Left lung (tissue), 10 donors: ENCODE data around the gene UROS. TPM values are rescaled to one million over a fixed set of nuclear protein-coding genes. Genes with fewer than 3 reads are reported as not detected.

Source experiments
- ATAC-seq: fragments of 200-7000 bp; cut with Tn5 transposase; one replicate; pipeline ENCODE4 v1.9.1; 2020; ENCODE audit warnings: moderate library complexity
- DNase-seq, 4 donors: peaks; one replicate each; pipeline ENCODE4 v3.0.0-alpha.2; 2013 to 2020
- H3K27ac ChIP-seq, 2 donors: fragments of 200-600 bp; sonication (generic) in 1 of 2; one replicate each; pipeline versions ENCODE4 v1.5.0 to v1.8.0; 2020 to 2021
- H3K27me3 ChIP-seq, 2 donors: fragments of 200-600 bp; sonication (generic) in 1 of 2; one replicate each; pipeline versions ENCODE4 v1.5.0 to v1.8.0; 2020 to 2021
- H3K36me3 ChIP-seq, 2 donors: fragments of 200-600 bp; sonication (generic) in 1 of 2; one replicate each; pipeline versions ENCODE4 v1.5.0 to v1.8.0; 2020 to 2021
- H3K4me1 ChIP-seq, 2 donors: fragments of 200-600 bp; one replicate each; pipeline ENCODE4 v1.8.0; 2021
- H3K4me3 ChIP-seq, 2 donors: fragments of 200-600 bp; sonication (generic) in 1 of 2; one replicate each; pipeline versions ENCODE4 v1.5.0 to v1.8.0; 2020 to 2021; ENCODE audit warnings: mild to moderate bottlenecking in 1 of 2
- H3K9me3 ChIP-seq, 2 donors: fragments of 200-600 bp; sonication (generic) in 1 of 2; one replicate each; pipeline versions ENCODE4 v1.5.0 to v1.8.0; 2020 to 2021
- CTCF ChIP-seq, 2 donors: fragments of 200-600 bp; sonication (generic) in 1 of 2; IDR thresholded peaks; one replicate each; pipeline versions ENCODE4 v1.5.0 to v1.8.0; 2021; ENCODE audit warnings: antibody characterized with exemption in 2 of 2
- intact Hi-C, 2 donors: fragments of 100-400 bp; cut with DNase I; formaldehyde crosslinking; loops; one replicate each; pipeline versions ENCODE4 v1.11.2 to v1.14.2; 2022
- microRNA-seq, 2 donors: library from miRNA; unstranded; fragments of <30 nt; microRNA quantifications; one replicate each; pipeline ENCODE4, GENCODE V29; 2019
- polyA plus RNA-seq, 6 donors: library from polyadenylated mRNA; unstranded; fragments of 120-200 nt; gene quantifications; one replicate each; pipeline ENCODE4 v1.2.1, GENCODE V29; 2013; ENCODE audit not compliant: insufficient read length in 6 of 6
- total RNA-seq, 2 donors: library from RNA; stranded (reverse); fragmentation: NEBNext Ultra II Directional; extraction: Animal tissue kit (Norgen Biotek cat#: 25700); gene quantifications; one replicate each; pipeline ENCODE4 v1.2.1, GENCODE V29; 2021
- donor health status: DM: no; HTN: yes; CAD: no.
- donor health status: DM: no; HTN: no; CAD: no.

Gene UROS
- total and polyA plus RNA-seq, 8 donors: 42.0 to 73.0 (median 67.0) TPM

- intact Hi-C loops: no loop called here
- no peaks in the 10 kb centered on the region for H3K4me1 ChIP-seq
- H3K4me3 ChIP-seq: no peak overlapping the region
- no peak for TF ChIP-seq CTCF (IDR thresholded peaks at IDR 0.05)
- DNase-seq: no peak
- no peak for ATAC-seq
- H3K27me3 ChIP-seq: no peaks in the 10 kb centered on the region
- no peaks in the 10 kb centered on the region for H3K9me3 ChIP-seq
- H3K36me3 ChIP-seq: peaks cover 0 to 100% of the 10 kb centered on the region in 2 donors
- no peak overlapping the region for H3K27ac ChIP-seq
These were observed 78.1 kb downstream of the UROS start for GRCh38 chr10:125744909-125745308.

- Histone ChIP-seq H3K36me3 (peaks cover 0 to 100% of the 10 kb centered on the region in 2 donors), H3K27ac (no peak overlapping the region), H3K4me1 (no peaks in the 10 kb centered on the region), H3K27me3 (no peaks in the 10 kb centered on the region), H3K9me3 (no peaks in the 10 kb centered on the region), H3K4me3 (no peak overlapping the region)
- DNase-seq (no peak), ATAC-seq (no peak)
- TF ChIP-seq CTCF (IDR thresholded peaks at IDR 0.05): no peak
- intact Hi-C loops: no loop called here
These were observed 80.6 kb downstream of the UROS start for GRCh38 chr10:125742465-125742864.

- no peak for TF ChIP-seq CTCF (IDR thresholded peaks at IDR 0.05)
- DNase-seq: no peak
- no peak overlapping the region for H3K27ac ChIP-seq
These were observed 82.9 kb downstream of the UROS start for GRCh38 chr10:125739994-125740679.

More at GRCh38 chr10:125739994-125740679, 82.9 kb downstream of the UROS start:
- no peak overlapping the region for H3K4me3 ChIP-seq
- no peaks in the 10 kb centered on the region for H3K9me3 ChIP-seq
- intact Hi-C loops: no loop called here
- no peak for ATAC-seq
- H3K27me3 ChIP-seq: no peaks in the 10 kb centered on the region
- H3K4me1 ChIP-seq: no peaks in the 10 kb centered on the region
- peaks cover 0 to 100% of the 10 kb centered on the region in 2 donors for H3K36me3 ChIP-seq

Small RNA genes within 50 kb of the gene (microRNA-seq; reads per million reads assigned to microRNA genes)
- 0.27 to 0.50 reads per million in 2 donors for gene MIR4484

Other genes with a start within 250 kb of the UROS start
- under 1 TPM in 1 of 2 donors, not detected in 1; 0.26 TPM for gene TEX36, start 140.1 kb downstream of the UROS start, total RNA-seq
- gene TEX36, start 140.1 kb downstream of the UROS start, polyA plus RNA-seq: not detected
- gene EDRF1, start 103.5 kb downstream of the UROS start, total RNA-seq: 10 to 100 TPM; 19.9 to 24.2 TPM
- gene EDRF1, start 103.5 kb downstream of the UROS start, polyA plus RNA-seq: 10 to 100 TPM; 53.9 to 70.1 (median 61.7) TPM
- gene MMP21, start 47.4 kb downstream of the UROS start, total RNA-seq: under 1 TPM; 0.13 to 0.32 TPM
- gene MMP21, start 47.4 kb downstream of the UROS start, polyA plus RNA-seq: 1 to 10 TPM in 2 of 6 donors, under 1 TPM in 4; 0.49 to 1.2 (median 0.92) TPM
- 10 to 100 TPM; 39.4 to 52.9 TPM for gene BCCIP, start 288 bp upstream of the UROS start, total RNA-seq
- 10 to 100 TPM; 74.7 to 86.2 (median 78.4) TPM for gene BCCIP, start 288 bp upstream of the UROS start, polyA plus RNA-seq
- gene DHX32, start 58.0 kb upstream of the UROS start, total RNA-seq: 10 to 100 TPM; 31.0 to 32.0 TPM
- 10 to 100 TPM; 26.2 to 28.0 (median 27.4) TPM for gene DHX32, start 58.0 kb upstream of the UROS start, polyA plus RNA-seq
- gene FANK1, start 73.3 kb upstream of the UROS start, total RNA-seq: 1 to 10 TPM; 4.3 to 4.4 TPM
- 10 to 100 TPM in 2 of 6 donors, 1 to 10 TPM in 4; 7.1 to 12.1 (median 9.1) TPM for gene FANK1, start 73.3 kb upstream of the UROS start, polyA plus RNA-seq